ENCODE results near the gene DLL3.

DLL3 gene

DNA sequence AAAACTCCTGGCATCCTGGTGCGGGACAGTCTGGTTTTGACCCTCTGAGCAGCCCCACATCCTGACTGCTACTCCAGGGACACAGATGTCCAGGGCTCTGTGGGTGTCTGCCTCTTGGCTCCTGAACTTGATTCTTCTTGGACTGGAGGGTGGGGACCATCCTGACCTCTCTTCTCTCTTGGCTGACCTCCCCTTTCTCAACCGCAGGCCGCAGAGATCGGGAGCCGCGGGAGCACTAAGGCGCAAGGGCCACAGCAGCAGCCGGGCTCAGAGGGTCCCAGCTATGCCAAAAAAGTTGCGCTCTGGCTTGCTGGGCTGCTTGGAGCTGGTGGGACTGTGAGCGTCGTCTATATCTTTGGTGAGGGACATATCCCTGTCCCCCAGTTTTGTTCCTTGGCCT lies 17.1 kb upstream of the DLL3 start:
- no peak for DNase-seq (ENCODE audit: low spot score)

- no peak for DNase-seq (ENCODE audit: low spot score)
Observed at GRCh38 chr19:39483141-39483540, 15.6 kb upstream of the DLL3 start.

DNA sequence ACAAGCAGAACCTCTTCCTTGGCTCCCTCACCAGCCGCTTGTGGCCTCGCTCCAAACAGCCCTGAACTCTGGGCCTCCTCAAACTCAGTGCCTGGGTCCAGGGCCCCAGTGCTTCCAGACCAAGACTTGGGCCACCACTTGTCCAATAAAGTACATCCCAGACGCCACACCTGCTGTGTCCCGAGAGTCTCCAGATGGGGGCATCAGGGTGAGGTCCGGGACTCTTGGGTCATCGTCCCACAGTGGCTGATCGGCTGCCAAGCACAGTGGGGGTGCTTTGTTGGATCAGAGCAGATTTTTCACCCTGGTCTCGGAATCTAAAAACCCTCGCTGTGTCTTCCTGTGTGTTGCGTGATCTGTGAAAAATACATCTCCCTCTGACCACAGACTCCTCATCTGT lies 9.0 kb upstream of the DLL3 start:
- DNase-seq (ENCODE audit: low spot score) = no peak

DNA sequence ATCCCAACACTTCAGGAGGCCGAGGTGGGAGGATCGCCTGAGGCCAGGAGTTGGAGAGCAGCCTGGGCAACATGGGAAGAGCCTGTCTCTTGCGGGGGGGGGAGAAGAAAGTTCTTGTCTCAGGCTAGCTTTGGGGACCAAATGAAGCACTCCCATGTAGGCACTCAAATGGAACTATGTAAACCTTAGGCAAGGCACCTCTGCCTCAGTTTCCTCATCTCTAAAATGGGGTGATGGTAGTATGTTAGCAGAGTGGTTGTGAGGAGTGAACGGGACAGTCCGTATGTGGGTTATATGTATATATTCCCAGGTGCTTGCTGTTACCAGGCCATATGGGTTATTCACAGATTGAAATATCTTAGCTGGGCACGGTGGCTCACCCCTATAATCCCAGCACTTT lies 6.5 kb upstream of the DLL3 start:
- DNase-seq (ENCODE audit: low spot score) = no peak

DNA sequence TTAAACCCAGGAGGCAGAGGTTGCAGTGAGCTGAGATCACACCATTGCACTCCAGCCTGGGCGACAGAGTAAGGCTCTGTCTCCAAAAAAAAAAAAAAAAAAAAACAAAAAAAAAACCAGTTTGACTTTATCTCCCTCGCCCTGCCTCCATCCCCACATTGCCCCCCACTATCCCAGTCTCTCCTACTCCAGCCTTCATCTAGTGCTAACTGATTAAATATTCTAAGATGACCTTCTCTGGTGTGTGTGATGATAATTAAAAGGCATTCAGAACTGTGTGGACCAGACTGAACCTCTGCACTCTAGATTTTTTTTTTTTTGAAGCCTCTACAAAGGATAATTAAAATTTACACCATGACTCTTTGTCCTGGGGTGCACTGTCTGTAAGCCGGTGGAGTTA lies 6.0 kb upstream of the DLL3 start:
- DNase-seq (ENCODE audit: low spot score) = no peak

DNA sequence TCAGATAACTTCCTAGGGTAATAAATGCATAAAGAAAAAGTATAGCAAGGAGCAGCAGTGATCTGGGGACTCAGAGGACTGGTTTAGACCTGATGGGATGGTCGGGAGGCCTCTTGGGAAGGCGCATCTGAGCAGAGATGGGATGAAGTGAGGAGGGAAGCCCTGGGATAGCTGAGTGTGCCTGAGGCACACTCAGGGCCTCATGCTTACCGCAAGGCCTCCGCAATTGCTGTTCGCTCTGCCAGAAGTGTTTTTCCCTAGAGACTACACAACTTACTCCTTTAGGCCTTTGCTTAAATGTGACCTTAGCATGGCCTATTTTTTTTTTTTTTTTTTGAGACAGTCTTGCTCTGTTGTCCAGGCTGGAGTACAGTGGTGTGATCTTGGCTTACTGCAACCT lies 4.1 kb upstream of the DLL3 start:
- no peak for DNase-seq (ENCODE audit: low spot score)

DNA sequence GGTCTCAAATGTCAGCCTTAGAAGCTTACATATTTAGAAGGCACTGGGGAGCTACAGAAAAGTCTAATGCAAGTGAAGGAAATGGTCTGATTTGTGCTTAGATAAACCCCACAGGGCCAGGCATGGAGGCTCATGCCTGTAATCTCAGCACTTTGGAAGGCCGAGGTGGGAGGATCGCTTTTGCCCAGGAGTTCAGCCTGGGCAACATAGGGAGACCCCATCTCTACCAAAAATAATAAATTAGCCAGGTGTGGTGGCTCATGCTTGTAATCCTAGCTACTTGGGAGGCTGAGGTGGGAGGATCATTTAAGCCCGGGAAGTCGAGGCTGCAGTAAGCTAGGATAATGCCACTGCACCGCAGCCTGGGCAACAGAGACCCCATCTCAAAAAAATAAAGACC lies 2.7 kb upstream of the DLL3 start:
- no peak for DNase-seq (ENCODE audit: low spot score)

DNA sequence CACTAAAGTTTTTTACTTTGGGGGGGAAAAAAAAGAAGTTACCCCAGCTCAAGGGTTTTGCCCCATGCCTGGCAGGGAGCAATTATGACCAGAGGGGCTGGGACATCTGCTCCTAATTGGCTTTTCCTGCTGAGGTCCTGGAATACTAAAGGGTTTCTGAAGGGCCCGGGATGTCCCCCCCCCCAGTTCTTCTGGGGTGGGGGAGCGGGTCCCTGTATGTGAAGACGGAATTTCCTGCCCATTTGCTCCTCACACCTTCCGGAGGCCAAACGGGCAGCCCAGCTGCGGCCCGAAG lies 1.1 kb upstream of the DLL3 start:
- no peak for DNase-seq (ENCODE audit: low spot score)

DNA sequence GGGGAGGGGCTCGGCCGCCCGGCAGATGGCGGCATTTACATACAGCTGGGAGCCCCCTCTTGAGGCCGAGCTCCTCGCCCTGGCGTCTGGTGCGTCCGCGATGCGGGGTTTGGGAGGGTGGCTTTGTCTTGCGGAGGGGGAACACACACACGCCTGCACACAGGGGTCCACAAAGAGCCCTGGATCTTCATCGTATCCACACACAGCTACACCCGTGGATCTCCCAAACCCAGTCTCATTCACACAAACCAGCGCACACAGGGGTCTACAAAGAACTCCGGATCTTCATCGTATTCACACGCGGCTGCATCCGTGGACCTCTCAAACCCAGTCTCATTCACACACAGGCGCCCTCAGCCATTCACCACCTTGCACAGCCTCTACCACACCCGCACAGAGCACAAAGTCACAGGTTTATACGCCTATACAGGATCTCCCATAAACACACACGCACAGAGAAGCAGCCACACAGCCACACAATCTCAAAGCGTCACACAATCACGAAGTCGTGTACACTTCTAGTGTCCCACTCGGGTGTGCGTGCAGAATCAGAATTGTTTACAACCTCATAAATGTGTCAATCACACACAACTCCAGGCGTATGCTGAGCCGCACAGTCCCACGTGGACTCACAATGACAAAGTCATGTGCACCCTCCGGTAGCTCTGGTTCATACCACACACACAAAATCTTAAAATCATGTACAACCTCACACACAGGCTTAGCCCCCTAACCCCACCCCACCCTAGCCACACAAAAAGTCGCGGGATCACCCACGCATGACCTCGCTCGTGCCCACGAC lies 550 bp upstream of the DLL3 start:
- peak; percentile 49 for DNase-seq (ENCODE audit: low spot score)

DNA sequence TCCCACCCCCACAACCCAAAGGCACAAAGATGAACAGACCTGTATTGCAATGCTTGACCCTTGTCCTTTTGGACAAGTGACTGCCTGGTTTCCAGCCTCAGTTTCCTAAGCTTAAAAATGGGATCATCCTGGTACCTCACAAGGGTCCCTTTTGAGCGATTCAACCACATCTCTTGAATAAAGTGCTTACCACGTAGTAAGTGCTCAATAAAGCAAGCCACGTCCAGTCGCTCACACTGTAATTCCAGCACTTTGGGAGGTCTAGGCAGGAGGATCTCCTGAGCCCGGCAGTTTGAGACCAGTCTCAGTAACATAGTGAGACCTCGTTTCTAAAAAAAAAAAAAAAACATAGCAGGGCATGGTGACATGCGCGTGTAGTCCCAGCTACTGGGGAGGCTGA lies 1.2 kb downstream of the DLL3 start:
- no peak for DNase-seq (ENCODE audit: low spot score)

- no peak for DNase-seq (ENCODE audit: low spot score)
Observed at GRCh38 chr19:39500543-39500942, 1.8 kb downstream of the DLL3 start.

- DNase-seq (ENCODE audit: low spot score) = no peak
Observed at GRCh38 chr19:39501340-39501739, 2.6 kb downstream of the DLL3 start.

DNA sequence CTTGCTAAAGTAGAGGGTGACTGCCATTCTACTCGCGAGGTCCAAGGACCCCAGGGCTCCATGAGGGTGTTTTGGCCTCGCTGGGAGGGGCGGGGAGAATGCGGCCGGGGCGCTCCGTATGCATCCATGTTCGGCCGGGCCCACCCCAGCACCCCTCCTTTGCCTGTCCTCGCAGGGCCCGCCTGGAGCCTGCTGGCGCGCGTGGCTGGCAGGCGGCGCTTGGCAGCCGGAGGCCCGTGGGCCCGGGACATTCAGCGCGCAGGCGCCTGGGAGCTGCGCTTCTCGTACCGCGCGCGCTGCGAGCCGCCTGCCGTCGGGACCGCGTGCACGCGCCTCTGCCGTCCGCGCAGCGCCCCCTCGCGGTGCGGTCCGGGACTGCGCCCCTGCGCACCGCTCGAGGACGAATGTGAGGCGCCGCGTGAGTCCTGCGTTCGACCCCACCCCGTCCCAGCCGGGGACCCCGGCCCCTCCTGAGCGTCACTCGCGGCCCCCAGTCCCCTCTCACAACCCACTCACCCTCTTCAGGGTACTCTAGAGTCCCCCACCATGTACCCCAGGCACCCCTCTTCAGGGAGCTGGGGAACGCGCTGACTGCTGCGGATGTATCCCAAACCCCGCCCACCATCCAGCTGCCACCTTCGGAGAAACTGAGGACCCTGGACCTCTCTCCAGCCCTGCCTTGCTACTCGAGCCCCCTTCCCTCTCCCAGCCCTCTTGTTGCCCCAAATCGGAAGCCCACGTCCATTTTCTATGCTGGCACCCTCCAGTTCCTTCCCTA lies 4.1 kb downstream of the DLL3 start:
- DNase-seq (ENCODE audit: low spot score) = no peak

GRCh38 chr19:39506598-39506943 lies 7.8 kb downstream of the DLL3 start:
- no peak for DNase-seq (ENCODE audit: low spot score)

DNA sequence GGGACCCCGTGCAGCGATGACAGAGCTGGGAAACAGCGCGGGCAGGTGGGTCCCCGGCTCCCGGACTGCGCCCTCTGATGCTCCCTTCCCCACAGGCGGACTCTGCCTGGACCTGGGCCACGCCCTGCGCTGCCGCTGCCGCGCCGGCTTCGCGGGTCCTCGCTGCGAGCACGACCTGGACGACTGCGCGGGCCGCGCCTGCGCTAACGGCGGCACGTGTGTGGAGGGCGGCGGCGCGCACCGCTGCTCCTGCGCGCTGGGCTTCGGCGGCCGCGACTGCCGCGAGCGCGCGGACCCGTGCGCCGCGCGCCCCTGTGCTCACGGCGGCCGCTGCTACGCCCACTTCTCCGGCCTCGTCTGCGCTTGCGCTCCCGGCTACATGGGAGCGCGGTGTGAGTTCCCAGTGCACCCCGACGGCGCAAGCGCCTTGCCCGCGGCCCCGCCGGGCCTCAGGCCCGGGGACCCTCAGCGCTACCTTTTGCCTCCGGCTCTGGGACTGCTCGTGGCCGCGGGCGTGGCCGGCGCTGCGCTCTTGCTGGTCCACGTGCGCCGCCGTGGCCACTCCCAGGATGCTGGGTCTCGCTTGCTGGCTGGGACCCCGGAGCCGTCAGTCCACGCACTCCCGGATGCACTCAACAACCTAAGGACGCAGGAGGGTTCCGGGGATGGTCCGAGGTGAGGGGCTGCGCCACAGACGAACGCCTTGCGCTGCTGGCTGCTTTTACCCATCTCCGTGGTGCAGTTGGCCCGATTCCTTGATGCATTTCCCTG lies 8.4 kb downstream of the DLL3 start:
- DNase-seq (ENCODE audit: low spot score) = peak; percentile 20

DNA sequence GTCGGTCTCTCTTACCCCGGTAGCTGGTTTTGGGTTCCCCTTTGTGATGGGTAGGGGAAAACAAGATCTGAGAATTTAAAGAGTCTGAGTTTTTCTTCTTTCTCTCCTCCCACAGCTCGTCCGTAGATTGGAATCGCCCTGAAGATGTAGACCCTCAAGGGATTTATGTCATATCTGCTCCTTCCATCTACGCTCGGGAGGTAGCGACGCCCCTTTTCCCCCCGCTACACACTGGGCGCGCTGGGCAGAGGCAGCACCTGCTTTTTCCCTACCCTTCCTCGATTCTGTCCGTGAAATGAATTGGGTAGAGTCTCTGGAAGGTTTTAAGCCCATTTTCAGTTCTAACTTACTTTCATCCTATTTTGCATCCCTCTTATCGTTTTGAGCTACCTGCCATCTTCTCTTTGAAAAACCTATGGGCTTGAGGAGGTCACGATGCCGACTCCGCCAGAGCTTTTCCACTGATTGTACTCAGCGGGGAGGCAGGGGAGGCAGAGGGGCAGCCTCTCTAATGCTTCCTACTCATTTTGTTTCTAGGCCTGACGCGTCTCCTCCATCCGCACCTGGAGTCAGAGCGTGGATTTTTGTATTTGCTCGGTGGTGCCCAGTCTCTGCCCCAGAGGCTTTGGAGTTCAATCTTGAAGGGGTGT lies 9.1 kb downstream of the DLL3 start:
- DNase-seq (ENCODE audit: low spot score) = no peak

DNA sequence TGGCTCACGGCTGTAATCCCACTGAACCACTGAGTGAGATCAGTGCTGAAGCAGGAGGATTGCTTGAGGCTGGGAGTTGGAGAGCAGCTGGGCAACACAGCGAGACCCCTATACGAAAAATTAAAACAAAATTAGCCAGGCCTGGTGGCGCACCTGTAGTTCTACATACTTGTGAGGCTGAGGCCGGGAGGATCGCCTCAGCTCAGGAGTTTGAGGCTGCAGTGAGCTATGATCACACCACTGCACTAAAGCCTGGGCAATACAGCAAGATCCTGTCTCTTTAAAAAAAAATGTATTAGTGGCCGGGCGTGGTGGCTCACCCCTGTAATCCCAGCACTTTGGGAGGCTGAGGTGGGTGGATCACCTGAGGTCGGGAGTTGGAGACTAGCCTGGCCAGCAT lies 9.9 kb downstream of the DLL3 start:
- DNase-seq (ENCODE audit: low spot score) = no peak

GRCh38 chr19:39509233-39509632 lies 10.5 kb downstream of the DLL3 start:
- no peak for DNase-seq (ENCODE audit: low spot score)

DNA sequence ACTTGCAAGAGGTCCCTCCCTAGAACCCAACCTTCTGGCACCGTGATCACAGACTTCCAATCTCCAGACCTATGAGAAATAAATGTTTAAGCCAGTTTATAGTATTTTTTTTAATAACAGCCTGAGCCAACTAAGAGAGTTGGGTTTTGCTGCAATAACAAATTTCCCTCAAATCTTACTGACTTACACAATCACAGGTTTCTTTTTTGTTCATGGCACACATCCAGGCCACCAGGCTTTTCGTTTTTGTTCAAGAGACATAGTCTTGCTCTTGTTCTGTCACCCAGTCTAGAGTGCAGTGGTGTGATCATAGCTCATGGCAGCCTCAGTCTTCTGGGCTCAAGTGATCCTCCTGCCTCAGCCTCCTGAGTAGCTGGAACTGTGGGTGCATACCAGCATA lies 14.2 kb downstream of the DLL3 start:
- no peak for DNase-seq (ENCODE audit: low spot score)

GRCh38 chr19:39514840-39515550 lies 16.2 kb downstream of the DLL3 start, which contains the start of gene SELENOV:
TSS of gene SELENOV (plus strand) at chr19:39515139. CDS start at chr19:39515213, 74 bp downstream.
- DNase-seq (ENCODE audit: low spot score) = no peak

DNA sequence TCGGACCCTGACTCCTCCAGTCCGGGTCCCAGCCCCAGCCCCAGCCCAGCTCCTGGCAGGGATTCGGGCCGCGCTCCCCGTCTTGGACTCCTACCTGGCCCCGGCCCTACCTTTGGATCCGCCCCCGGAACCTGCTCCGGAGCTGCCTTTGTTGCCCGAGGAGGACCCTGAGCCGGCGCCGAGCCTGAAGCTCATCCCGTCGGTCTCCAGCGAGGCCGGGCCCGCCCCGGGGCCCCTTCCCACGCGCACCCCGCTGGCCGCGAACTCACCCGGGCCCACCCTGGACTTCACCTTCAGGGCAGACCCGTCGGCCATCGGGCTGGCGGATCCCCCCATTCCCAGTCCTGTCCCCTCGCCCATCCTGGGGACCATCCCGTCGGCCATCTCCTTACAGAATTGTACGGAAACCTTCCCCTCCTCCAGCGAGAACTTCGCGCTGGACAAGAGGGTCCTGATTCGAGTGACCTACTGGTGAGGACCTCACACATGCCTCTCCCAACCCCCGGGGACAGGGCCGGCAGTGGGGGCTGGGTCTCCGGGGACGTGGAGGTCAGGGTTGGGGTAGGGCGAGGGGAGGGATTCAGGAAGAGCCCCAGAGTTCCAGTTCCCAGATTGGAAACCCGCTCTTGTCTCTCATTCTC lies 16.9 kb downstream of the DLL3 start:
- DNase-seq (ENCODE audit: low spot score) = no peak

Measured in Ammon's horn (tissue), 1 donor.